ENCODE measurements around the gene WDFY3.

DNA sequence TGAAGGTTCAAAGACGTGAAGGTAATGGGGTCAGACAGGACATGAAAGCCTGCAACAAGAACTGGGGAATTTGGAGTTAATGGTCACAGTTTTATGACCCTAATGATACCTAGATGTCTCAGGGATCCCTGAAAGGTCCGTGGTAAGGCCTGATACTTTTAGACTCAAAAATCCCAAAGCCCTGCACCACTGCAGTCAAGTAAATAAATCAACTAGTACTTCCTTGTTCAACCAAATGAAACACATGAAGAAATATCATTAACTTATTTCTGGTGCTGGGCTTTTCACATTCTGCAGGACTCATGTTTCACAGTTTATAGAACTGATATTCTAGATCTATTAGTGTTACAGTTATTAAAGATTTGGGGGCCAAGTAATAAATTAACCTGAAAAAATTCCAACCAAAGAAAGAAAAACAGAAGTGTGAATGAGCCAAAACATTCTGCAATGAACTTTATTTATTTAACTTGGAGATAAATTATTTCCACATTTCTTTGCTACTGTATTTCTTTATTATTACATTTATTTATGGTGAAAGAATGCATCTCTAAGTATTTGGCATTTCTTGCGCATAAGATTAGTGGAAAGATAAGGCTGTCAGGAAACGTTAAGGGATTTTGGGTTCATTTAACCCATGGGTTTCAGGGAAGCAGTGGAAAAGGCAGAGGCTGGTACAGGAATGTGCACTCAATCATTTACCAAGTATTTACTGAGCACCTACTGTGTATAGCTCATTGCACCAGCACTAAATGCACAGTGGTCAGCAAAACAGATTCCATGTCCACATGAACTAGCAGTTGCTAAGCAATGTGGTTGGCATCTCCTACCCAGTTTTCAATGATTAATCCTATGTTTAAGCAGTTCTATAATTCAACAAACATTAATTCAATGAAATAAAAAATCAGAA lies 8.7 kb downstream of the WDFY3 start:
- TF ChIP-seq, protein P1, sequence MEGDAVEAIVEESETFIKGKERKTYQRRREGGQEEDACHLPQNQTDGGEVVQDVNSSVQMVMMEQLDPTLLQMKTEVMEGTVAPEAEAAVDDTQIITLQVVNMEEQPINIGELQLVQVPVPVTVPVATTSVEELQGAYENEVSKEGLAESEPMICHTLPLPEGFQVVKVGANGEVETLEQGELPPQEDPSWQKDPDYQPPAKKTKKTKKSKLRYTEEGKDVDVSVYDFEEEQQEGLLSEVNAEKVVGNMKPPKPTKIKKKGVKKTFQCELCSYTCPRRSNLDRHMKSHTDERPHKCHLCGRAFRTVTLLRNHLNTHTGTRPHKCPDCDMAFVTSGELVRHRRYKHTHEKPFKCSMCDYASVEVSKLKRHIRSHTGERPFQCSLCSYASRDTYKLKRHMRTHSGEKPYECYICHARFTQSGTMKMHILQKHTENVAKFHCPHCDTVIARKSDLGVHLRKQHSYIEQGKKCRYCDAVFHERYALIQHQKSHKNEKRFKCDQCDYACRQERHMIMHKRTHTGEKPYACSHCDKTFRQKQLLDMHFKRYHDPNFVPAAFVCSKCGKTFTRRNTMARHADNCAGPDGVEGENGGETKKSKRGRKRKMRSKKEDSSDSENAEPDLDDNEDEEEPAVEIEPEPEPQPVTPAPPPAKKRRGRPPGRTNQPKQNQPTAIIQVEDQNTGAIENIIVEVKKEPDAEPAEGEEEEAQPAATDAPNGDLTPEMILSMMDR (IDR thresholded peaks at IDR 0.05), result no peak
- TF ChIP-seq POLR2A (IDR thresholded peaks at IDR 0.05), result no peak
